NCI-H1417 treated with DMSO at 0.1 percent for 48 hours (cell line): Measurements from ENCODE around the gene RAB5IF.
"Not testable (repeated sequence)": the region's sequence is repeated elsewhere in the genome, so short reads cannot be mapped to it uniquely, and the experiment has no call there.

ENCODE experiments used
- DNase-seq: peaks from one replicate; lab custom pipeline; 2025; lab: John Stamatoyannopoulos, UW

RAB5IF gene

DNA sequence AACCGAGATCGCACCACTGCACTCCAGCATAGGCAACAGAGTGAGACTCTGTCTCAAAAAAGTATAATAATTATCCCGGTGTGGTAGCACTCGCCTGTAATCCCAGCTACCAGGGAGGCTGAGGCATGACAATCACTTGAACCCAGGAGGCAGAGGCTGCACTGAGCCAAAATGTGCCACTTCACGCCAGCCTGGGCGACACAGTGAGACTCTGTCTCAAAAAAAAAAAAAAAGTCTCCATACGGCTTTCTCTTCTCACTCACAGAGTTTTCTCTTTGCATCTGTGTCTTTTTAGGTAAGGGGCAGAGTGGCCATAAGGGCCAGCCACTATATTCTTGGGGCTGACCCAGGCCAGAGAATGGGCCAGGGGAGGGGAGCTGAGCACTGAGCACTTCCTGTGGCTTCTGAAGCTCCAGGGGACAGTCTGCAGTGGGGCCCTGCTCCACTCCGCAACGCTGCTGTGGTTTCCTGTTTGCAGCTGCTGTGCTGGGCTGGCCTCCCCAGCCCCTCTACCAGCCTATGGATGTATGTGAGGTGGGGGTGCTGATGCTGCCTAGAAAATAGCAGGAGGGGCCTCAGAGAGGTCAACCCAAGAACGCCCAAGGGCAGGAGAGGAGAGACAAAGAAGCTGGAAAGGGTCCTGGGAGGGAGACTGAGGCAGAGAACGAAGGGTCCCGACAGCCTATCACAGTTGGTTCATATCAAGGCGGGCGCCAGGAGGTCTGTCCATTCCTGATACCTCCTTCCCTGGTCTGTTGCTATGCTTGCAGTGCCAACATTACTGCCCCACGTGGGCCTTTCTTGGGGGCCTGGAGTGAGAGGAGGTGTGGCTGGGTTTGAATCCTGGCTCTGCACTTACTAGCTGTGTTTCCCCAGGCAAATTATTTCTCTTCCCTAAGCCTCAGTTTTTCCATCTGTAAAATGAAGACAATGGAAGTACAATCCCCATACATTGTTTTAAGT, 24.4 kb downstream of the RAB5IF start:
- no peak for DNase-seq

DNA sequence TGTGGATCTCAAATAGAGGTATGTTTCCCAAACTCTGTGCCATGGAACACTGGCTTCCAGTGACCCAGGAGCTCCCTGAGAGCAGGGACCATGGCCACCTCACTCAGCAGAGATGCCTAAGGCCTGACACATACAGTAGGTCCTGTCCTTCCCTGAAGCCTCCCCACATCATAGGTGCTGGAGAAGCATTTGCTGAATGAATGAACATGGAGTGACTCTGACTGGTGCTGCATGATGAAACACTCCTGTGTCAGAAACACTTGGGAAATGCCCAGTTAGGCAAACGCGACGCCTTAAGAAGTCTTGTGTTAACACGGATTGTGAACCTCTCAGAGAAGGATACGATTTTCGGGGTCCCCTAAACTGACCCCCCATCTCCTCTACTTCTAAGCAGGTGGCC, 26.1 kb downstream of the RAB5IF start:
- no peak for DNase-seq

DNA sequence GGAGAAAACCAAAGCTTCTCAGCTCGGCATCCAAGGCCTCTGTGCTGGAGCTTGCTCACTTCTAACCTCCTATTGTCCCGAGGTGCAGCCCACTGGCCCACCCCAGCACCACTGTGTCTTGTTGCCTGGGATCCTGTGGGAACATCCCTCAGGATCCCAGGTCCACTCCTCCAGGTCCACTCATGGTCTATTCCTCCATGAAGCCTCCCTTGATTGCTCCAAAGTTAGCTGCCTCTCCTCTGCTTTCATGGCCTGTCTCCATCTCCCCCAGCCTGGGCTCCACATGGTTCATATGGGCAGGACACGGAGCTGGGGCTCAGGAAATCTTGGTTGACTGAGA, 26.5 kb downstream of the RAB5IF start:
- no peak for DNase-seq

- DNase-seq, result no peak
Measured at GRCh38 chr20:36632487-36633284, 27.1 kb downstream of the RAB5IF start.

DNA sequence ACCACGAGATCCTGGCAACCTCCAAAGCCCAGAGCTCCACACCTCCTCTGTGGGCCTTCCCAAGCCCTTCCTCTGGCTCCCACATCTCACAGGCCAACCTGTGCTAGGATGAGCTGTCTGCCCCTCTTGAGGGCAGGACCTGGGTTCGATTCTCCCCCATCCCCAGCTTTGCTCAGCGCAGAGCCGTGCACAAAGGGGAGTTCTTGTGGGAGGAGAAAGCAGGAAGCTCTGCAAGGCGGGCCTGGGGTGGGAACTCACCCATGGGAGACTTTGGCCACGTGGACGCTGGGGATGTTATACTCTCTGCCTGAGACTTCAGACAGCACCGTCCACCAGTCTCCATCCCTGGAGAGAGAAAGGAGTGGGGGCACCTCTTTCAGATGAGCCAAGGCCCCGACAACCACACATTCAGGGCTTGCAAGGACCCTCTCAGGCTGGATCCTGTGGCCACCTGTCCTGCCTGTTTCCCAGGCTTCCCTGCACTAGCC, 27.8 kb downstream of the RAB5IF start:
- DNase-seq, result no peak

DNA sequence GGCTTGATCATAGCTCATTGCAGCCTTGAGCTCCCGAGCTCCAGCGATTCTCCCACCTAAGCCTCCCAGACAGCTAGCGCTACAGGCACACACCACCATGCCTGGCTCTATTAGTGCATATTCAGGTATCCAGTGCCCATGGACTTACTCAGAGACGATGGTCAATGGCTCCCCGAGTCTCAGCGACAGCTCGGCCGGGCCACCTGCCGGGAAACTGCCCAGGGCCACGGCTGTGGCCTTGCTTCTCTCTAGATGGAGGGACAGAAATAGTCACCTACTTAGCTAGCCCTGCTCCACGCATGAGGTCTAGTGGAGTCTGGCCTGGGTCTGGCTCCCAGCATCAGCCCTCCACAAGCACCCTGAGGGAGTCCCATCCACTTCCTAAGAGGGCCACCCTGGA, 28.8 kb downstream of the RAB5IF start:
- DNase-seq, result no peak

GRCh38 chr20:36638876-36639400, 33.4 kb downstream of the RAB5IF start:
- DNase-seq, result not testable (repeated sequence)

DNA sequence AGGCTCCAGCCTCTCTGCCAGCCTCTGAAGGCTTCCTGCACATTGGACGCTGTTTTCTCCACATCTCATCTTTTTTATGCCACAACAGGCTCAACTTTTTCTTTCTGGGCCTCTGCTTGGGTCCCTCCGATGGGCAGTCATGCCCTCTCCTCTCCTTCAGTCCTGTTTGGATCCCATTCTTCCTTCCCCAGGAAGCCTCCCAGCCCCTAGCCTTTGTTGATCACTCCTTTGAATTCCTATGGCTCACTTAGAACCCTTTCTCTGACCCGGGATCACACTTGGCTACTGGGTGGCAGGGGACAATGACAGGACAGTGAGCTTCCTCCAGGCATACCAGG, 35.9 kb downstream of the RAB5IF start:
- no peak for DNase-seq

GRCh38 chr20:36642136-36642535, 36.6 kb downstream of the RAB5IF start:
- DNase-seq, result no peak

DNA sequence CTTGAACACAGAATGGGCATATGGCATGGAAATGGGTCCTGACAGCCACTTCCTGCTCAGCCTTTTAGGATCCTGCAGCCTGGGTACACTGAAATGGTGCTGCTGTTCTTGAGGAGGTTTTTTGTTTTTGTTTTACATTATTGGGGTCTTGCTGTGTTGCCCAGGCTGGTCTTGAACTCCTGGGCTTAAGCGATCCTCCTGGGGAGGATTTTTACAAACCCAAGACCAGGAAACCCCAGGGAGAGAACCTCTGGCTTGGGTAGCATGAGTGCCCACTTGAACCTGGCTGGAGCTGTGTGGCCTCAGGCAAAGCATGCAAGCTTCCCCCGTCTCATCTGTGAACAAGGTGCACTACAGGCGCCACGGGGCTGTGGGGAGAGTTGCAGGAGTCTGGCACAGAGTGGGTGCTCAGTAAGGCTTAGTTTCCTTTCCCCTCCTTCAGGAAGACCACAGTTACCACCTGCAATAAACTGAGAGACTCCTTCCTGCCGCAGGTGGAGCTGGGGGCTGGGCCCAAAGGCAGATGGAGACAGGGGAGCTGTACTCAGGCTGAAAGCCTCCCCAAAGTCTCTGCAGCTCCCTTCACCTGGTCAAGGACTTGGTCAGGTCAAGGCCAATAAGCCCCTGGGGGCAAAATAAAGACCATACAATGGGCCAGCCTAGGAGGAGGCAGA, 38.6 kb downstream of the RAB5IF start:
- no peak for DNase-seq

DNA sequence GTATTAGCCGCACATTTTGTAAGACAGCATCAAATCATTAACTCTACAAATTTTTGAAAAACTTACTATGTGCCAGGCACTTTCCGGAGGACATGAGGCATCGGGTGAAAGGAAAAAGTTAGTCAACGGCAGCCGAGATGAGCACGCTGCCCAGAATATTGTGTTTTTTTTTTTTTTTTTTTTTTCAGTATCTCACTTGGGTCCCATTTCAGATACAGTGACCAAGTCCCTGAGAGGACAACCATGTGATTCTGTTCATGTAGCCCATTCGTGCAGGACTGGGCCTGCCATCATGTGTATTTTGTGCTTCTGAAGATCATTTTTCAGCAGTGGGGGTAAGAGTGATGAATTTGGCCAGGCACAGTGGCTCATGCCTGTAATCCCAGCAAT, 39.1 kb downstream of the RAB5IF start:
- no peak for DNase-seq

DNA sequence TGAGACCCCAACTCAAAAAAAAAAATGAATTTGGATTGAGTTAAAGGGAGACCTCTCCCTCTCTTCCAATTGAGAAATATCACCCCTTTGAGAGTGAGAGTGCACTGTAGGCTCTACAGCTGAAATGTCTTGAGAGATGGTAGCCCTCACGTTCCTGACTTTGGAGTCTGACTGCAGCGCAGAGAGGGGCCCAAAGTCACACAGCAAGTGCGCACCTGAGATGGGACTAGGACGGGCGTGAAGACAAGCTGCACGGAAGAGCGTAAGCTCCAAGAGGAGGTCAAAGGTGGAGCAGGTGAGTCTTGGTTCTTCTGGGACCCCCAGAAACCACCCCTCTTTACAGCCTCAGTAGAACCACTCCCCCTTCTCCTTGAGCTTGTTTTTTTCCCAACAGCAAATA, 39.8 kb downstream of the RAB5IF start:
- no peak for DNase-seq

DNA sequence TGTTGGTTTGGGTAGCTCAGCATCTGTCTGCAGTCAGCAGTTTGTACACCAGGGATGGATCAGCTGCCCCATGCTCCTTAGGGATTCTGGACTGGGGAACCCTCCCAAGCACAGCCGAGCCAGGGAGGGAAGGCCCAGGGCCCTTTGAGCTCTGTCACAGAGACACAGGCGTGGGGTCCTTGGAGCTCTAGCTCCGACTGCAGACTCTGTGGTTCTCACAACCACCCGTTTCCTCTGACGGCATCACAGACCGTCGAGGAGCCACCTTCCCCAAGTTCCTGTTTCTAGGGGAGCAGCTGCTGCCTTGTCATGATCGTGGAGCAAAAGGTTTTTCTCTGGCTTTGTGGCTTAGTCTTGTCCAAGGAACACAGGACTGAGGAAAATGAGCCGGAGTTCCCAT, 40.4 kb downstream of the RAB5IF start, which contains the start of gene SLA2:
TSS of gene SLA2 (minus strand) at position 199 of the 400 bp plus-strand sequence. CDS start 4,861 bp downstream, outside the sequence.
- no peak for DNase-seq

- no peak for DNase-seq
Measured at GRCh38 chr20:36646678-36647077, 41.1 kb downstream of the RAB5IF start.

DNA sequence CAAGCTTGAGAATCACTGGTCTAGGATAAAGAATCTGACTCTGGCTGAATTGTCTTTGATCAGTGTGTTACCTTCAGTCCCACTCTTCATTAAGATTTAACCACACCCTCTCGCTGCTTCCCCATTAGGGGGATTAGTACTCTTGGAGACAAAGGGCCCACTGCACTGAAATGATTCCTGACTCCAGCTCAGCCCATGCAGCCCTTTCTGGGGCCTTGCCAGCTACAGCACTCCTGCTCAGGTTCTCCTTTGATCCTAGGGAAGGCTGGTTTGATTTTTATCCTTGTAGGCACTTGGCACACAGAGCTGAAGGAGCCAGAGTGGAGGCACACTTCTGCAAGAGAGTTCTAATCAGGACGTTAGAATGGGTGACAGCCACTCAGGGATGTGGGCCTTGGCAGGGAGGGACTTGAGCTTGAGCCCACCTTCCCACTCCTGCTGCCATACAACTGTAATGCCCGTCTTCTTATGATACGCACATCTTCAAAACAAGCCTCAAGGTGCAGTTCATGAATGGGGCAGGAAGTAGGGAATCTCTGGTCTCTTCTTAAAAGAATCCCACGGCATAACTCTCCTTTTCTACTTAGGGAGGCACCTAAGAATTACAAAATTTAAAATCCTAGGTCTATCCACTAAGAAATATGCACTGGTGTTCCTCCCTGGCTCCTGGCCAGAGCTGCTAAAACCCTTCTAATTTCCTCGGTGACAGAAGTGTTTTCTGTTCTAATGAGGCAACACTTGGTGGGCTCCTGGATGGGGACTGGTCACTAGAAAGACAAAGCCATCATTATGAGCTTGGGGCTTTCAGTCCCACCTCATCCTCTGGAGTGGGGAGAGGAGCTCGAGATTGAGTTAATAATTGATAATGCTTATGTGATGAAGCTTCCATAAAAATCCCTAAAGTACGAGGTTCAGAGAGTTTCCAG, 41.9 kb downstream of the RAB5IF start:
- DNase-seq, result no peak

- no peak for DNase-seq
Measured at GRCh38 chr20:36653456-36653855, 47.9 kb downstream of the RAB5IF start.

DNA sequence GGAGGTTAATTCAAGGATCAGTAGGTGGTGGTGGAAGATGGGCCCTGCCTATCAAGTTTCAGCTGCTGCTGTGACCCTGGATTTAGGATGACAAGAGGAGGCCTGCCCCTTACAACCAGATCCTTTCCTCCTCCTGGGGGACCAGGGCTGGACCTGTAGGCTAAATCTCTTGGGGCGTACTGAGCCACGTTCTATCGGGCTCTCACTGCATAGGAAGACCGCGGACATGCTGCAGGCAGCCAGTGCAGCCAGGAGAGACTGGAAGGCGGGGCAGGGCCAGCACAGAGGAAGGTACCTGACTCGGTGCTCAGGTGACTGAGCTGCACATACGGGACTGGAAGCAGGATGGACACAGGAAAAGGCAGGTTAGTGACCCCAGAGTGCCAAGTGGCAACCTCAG, 48.9 kb downstream of the RAB5IF start:
- DNase-seq, result no peak

DNA sequence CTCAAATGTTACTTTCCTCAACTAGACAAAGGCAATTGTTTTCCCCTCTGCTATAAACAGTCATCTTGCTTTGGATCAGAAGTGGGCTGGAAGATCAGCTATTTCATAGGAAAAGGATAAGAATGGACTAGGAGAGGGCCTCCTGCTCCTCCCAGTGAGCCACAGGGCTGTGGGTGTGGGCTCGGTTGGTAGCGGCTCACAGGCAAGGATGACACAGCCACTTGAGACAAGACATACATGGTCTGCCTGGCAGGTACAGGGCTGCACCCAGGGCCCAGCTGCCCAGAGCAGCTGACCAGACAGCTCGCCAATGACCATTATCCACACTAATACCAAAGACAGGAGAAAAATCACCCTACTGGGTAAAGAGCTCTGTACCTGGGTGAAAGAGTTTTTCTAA, 49.4 kb downstream of the RAB5IF start:
- DNase-seq, result no peak

- DNase-seq, result no peak
Measured at GRCh38 chr20:36656733-36657132, 51.2 kb downstream of the RAB5IF start.

DNA sequence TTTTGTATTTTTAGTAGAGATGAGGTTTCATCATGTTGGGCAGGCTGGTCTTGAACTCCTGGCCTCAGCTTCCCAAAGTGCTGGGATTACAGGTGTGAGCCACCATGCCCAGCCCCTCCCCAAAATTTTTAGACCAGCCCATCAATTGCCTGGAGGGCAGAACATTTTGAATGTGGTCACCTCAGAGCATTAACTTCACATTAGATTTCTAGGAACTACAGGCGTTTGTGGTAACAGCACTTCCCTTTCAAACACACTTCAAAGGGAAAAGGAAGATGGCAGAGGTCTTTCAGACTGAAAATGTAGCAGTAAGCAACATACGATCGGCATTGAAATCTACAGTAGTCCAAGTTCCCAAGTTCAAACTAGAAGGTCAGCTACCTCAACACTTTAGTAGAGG, 52.7 kb downstream of the RAB5IF start:
- no peak for DNase-seq
